GM13977 (cell line): Measurements from ENCODE around the gene HSD17B11.

Experiments
- DNase-seq: peaks from one replicate; pipeline ENCODE4 v3.0.0; 2012; ENCODE audit warnings: low spot score
- CTCF ChIP-seq: IDR thresholded peaks from 2 replicates; pipeline ENCODE4 v1.5.1; 2012; ENCODE audit warnings: mild to moderate bottlenecking, control low read depth; ENCODE audit not compliant: insufficient read depth; ENCODE audit errors: extremely low read depth, missing control alignments
- in situ Hi-C: fragments of 300-500 bp; cut with MboI; formaldehyde crosslinking; loops from one replicate; pipeline ENCODE4 v1.12.0; 2022; ENCODE audit warnings: low sequenced_read_pairs, low pct_unique_long_range_greater_than_20kb, mixed read lengths, inconsistent platforms; ENCODE audit not compliant: unreplicated experiment

The HSD17B11 gene

GRCh38 chr4:87375719-87376291 lies 15.2 kb downstream of the HSD17B11 start:
- DNase-seq = no peak
- in situ Hi-C loops = loop anchor here (10.0 kb wide), 1 partner anchor 89 kb away; no protein-coding TSS in a partner anchor
- TF ChIP-seq CTCF = peak; percentile 69

GRCh38 chr4:87370068-87370467 lies 20.9 kb downstream of the HSD17B11 start:
- TF ChIP-seq CTCF = no peak
- in situ Hi-C loops = loop anchor here (10.0 to 25.0 kb wide), 2 partner anchors 95 to 467 kb away; partner anchors contain the start of gene MEPE

GRCh38 chr4:87366521-87367162 lies 24.3 kb downstream of the HSD17B11 start:
- no peak for DNase-seq
- in situ Hi-C loops = loop anchor here (25.0 kb wide), 1 partner anchor 471 kb away; the partner anchor contains the start of gene MEPE
- no peak for TF ChIP-seq CTCF

More at GRCh38 chr4:87370068-87370467, 20.9 kb downstream of the HSD17B11 start:
- no peak for DNase-seq

GRCh38 chr4:87365348-87365747 lies 25.6 kb downstream of the HSD17B11 start:
- no peak for TF ChIP-seq CTCF
- no peak for DNase-seq
- in situ Hi-C loops = loop anchor here (25.0 kb wide), 1 partner anchor 472 kb away; the partner anchor contains the start of gene MEPE

- no peak for DNase-seq
- in situ Hi-C loops = loop anchor here (25.0 kb wide), 1 partner anchor 474 kb away; the partner anchor contains the start of gene MEPE
- TF ChIP-seq CTCF = no peak
Measured at GRCh38 chr4:87363552-87363951, 27.4 kb downstream of the HSD17B11 start.

- in situ Hi-C loops = loop anchor here (25.0 kb wide), 1 partner anchor 477 kb away; the partner anchor contains the start of gene MEPE
- TF ChIP-seq CTCF = no peak
- DNase-seq = no peak
Measured at GRCh38 chr4:87360338-87360935, 30.6 kb downstream of the HSD17B11 start.
